DMS 273 treated with DMSO at 0.1 percent for 48 hours (cell line): ENCODE results near the gene FBXO46.
"Not testable (repeated sequence)": the region's sequence is repeated elsewhere in the genome, so short reads cannot be mapped to it uniquely, and the experiment has no call there.

ENCODE experiments used
- DNase-seq: peaks from one replicate; lab custom pipeline; 2025; lab: John Stamatoyannopoulos, UW

FBXO46 gene

DNA sequence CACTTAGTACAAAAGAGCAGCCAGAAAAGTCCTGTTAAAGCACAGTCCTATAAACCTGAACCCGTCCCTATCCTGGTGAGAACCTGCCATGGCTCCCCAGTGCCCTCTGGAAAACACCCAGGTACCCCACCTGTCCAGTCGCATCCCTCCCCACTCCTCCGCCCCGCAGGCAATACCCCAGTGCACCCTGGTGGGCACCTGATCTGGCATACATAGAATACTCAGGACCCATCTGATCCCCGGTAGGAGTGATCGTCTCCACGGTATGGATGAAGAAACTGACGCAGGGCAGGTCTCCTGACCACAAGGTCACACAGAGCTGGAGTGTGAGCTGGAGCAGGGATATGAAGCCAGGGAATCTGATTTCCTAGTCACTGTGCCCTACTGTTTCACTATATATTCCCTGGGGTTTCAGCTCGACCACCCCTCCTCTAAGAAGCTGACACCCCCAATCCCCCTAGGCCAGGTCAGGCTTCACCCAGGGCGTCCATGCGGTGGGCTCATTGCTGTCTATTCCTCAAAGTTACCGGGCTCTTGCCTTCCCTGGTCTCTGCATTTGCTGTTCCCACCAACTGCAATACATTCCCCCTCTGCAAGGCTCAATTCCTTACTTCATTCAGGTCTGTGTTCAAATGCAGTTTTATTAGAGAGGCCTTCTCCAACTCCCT, 12.6 kb downstream of the FBXO46 start:
- no peak for DNase-seq

- DNase-seq = peak; percentile 98
Observed at GRCh38 chr19:45717131-45717982, 13.3 kb downstream of the FBXO46 start.

DNA sequence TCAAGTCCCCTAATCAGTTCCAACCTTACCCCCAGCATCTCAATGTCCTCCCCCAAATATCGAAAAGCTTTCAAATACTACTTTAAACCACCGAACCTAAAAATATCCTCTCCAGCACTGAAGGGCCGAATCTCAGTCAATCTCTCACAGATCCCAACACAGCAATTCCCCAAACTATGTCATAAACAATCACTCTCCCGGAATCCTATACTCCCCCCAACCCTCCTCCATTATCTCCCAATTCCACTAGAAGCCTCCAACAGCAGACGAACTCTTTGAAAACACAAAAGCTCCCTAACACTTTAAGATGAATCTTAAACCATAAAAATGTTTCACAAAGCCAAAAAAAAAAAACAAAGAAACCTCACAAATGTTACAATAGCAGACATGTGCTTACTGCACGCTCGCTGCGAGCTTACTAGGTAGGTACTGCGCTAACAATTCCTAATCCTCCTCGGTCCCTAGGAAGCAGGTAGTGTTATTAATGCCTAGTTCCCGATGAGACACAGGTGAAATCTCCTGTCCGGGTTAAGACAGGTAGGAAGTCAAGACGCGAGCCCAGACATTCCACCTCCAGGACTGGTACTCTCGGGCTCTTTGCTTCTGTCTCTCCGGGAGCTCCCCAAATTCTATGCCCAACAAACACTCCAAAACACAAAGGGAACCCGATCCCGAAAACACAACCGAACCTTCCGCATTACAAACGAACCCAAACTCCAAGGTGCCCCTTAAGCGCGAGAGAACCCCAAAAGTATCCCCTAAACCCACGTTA, 14.2 kb downstream of the FBXO46 start:
- no peak for DNase-seq

DNA sequence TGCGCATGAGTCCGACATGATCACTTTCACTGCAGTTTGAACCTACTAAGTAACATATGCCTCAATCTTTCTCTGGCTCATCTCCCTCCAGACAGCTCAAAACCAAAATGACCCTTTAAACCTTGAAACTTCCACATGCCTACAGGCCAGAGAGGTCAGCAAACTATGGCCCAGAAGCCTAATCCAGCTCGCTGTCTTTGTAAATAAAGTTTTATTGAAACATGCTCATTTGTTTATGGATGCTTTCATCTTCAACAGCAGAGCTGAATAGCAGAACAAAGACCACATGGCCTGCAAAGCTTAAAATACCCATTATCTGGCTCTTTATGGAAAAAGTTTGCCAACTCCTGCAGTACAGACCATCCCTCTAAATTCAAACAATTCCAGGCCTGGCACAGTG, 15.6 kb downstream of the FBXO46 start:
- no peak for DNase-seq

DNA sequence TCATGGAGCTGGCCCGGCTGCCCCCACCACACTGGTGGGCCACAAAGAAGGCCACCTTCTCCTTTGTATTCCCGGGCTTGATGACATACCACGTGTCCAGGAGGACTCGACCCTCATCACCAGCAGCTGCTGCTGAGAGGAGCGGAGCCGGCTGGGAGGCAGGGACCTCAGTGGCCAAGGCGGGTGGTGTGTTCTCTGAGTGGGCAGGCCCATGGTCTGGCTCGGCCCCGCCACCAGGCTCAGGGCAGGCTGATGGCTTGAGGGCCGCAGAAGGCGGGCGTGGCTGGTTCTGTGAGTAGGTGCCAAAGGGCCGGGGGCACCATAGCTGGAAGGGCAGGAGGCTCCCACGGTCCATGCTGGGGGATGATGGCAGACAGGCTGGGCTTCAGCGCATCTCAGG, 17.6 kb downstream of the FBXO46 start:
- no peak for DNase-seq

- DNase-seq = no peak
Observed at GRCh38 chr19:45712699-45713067, 18.0 kb downstream of the FBXO46 start.

GRCh38 chr19:45711851-45712698, 18.6 kb downstream of the FBXO46 start:
- no peak for DNase-seq

DNA sequence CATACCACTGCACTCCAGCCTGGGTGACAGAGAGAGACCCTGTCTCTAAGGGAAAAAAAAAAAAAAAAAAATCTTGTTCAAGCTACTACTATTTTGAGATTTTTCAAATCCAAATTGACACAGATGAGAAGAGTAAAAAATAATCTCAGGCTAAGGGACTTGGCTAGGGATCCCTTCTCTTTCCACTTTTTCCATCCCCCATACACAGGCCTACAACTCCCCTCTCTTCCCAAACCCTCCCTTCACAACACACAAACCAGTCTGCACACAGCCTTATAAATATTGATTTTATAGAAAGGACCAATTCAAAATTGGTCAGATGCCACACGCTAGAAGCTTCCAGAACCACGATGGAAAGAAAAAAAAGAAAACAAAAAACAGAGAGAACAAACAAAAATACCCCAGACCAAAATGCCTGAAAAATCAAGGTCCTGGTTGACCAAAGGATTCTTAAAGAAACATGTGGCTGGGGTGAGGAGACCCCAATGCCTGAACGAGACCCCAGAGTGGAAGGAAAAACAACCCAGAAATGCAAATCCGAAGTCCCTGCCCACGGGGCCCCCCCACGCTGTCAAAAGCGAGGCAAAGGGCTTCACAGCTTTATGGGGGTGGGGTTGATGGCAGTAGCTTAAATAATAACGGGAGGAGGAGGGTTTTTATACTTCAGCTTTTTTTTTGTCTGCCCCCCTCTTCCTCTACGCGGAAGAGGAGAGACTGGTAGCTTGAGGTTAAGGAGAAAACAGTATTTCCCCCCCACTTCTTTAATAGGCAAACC, 20.2 kb downstream of the FBXO46 start:
- no peak for DNase-seq

GRCh38 chr19:45705710-45706415, 24.8 kb downstream of the FBXO46 start:
- no peak for DNase-seq

DNA sequence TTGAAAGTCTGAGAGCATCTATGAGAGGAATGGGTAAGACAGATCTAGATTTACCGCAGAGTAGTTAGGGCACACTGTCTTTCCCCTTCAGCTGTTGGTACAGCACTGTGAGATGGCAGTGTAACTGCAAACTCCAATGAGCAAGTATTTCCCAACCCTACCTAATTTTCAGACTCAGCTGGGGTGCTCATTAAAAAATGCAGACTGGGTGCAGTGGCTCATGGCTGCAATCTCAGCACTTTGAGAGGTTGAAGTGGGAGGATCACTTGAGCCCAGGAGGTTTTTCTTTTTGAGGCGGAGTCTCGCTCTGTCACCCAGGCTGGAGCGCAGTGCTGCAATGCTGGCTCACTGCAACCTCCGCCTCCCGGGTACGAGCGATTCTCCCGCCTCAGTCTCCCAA, 25.6 kb downstream of the FBXO46 start:
- no peak for DNase-seq

DNA sequence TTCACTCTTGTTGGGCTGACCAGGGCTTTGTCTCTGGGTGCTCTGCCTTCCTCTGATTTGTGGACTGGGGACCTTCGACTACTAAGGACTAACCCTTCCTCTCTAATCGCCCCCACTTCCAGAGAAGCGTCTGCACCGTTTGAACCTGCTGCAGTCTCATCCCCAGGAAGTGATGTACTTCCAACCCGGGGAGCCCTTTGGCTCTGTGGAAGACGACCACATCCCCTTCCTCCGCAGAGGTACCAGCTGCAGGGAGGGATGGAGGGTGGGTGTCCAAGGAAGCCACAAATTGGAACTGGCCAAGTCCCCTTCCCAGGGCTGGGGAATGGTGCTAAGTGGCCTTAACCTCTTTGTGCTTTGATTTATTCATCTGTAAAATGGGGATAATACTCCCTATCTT, 29.0 kb downstream of the FBXO46 start:
- no peak for DNase-seq

- peak; percentile 19 for DNase-seq
Observed at GRCh38 chr19:45693106-45693788, 37.4 kb downstream of the FBXO46 start.

DNA sequence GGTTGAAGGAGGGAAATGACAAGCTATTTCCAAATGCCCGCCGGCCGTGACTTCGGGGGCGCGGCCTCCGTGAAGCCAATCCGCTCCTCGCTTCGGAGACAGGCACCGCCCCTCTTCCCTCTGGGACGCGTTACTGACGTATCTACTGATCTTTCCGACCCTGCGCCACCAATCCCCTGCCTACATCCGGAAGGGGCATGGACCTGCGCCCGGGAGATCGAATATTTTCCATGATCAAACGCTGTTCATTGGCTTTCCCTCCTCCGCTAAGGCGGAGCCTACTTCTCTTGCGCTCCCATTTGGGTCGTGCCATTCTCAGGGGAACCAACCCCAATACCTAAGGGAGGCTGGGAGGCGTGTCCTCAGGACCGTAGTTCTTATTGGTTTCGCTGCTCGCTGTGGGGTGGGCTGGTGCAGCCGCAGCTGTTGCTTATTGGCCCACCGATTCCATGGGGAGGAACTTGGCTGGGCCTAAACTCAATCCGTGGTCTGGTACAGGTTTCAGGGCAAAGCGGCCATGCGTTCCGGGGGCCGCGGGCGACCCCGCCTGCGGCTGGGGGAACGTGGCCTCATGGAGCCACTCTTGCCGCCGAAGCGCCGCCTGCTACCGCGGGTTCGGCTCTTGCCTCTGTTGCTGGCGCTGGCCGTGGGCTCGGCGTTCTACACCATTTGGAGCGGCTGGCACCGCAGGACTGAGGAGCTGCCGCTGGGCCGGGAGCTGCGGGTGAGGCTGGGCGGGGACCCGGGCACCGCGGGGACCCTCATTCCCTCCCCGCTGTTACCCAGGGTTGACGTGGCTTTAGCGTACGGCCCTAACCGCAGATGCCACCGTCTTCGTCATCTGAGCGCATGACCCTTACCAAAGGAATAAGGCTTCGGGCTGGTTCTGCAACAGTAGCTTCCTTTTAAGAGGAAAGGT, 38.2 kb downstream of the FBXO46 start, which contains the start of gene QPCTL:
Gene QPCTL (plus strand): TSS at position 480 of the 919 bp plus-strand sequence. CDS start 38 bp downstream, at position 518.
- DNase-seq = peak; percentile 99

DNA sequence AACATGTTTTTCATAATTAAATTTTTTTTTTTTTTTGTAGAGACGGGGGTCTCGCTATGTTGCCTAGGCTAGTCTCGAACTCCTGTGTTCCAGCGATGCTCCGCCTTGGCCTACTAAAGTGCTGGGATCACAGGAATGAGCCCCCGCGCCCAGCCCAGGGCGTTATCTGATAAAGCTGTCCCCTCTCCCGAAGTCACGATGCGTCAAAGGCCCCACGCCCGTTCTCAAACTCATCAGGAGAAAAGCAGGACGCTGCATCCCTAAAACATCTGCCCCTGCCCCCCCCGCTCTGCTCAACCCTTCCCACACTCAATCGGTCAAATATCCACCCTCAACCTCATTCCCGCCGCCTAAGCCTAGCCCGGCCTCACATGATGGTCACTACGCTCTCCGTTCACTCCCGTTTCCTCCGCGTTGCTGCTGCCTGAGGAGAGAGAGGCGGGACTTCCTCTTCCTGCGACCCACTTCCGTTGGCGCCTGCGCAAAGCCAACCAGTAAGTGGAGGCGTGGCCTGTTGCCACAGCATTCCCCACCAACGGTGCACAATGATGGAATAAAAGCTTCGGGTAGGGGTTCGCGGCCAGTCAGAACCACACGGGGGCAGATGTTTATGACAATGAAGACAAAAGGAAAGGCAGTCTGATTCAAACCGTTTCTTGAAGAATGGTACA, 39.0 kb downstream of the FBXO46 start, which contains the start of gene SNRPD2:
Gene SNRPD2 (minus strand): TSS at position 438 of the 671 bp plus-strand sequence. CDS start 65 bp downstream, at position 373.
- peak; percentile 90 for DNase-seq

DNA sequence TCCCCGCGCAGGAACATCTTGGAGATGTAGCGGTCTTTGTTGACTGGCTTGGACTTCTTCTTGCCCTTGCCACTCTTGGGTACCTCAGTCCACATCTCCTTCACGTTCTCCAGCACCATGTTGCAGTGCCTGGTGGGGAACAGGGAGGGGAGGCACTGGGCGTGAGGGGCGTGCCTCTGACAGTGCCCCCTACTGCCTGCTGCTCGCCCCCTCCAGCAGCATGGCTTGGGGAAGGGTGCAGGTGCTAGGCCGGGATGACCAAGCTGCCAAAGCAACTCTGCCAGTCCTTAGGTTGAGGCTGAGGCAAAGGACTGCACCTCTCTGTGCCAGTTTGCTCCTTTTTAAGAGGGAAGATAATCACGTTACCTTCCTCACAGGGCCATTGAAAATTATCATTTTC, 43.1 kb downstream of the FBXO46 start:
- DNase-seq = no peak

- DNase-seq = not testable (repeated sequence)
Observed at GRCh38 chr19:45685045-45685444, 45.7 kb downstream of the FBXO46 start.

- DNase-seq = no peak
Observed at GRCh38 chr19:45682908-45683307, 47.8 kb downstream of the FBXO46 start.

GRCh38 chr19:45682117-45682516, 48.6 kb downstream of the FBXO46 start:
- DNase-seq = no peak
